Muscle of leg (tissue), 11 donors: Measurements from ENCODE around the gene TRPM8. TPM values are rescaled to one million over a fixed set of nuclear protein-coding genes. Genes with fewer than 3 reads are reported as not detected.

Experiments used
- DNase-seq: peaks from one replicate; pipeline ENCODE4 v3.0.0; 2013
- H3K27ac ChIP-seq: one replicate; pipeline ENCODE4 v1.5.1; 2013; ENCODE audit warnings: mild to moderate bottlenecking, low read length, control low read depth
- H3K27me3 ChIP-seq: one replicate; pipeline ENCODE4 v1.6.1; 2013; ENCODE audit warnings: low read length; ENCODE audit not compliant: control insufficient read depth, insufficient read depth
- H3K36me3 ChIP-seq: one replicate; pipeline ENCODE4 v1.6.1; 2013; ENCODE audit warnings: low read length; ENCODE audit not compliant: control insufficient read depth, insufficient read depth
- H3K4me1 ChIP-seq: one replicate; pipeline ENCODE4 v1.6.1; 2013; ENCODE audit warnings: low read length; ENCODE audit not compliant: control insufficient read depth, insufficient read depth
- H3K4me3 ChIP-seq: one replicate; pipeline ENCODE4 v1.5.1; 2013; ENCODE audit warnings: low read length, control low read depth
- H3K9me3 ChIP-seq: replicated peaks from 2 replicates; pipeline ENCODE4 v1.6.1; 2013; ENCODE audit warnings: low read depth, low read length; ENCODE audit not compliant: control insufficient read depth
- WGBS: methylation state at CpG from one replicate; pipeline ENCODE4 v1.1.5; 2013; ENCODE audit warnings: missing lambda C conversion rate; ENCODE audit not compliant: insufficient coverage; 5-methylcytosine and 5-hydroxymethylcytosine counted together
- polyA plus RNA-seq, 8 donors: library from polyadenylated mRNA; unstranded; fragments of 120-200 nt; gene quantifications; one replicate each; pipeline versions ENCODE4 v1.2.1 to v1.2.3, GENCODE V29; 2013; ENCODE audit warnings: inconsistent platforms in 1 of 8, low replicate concordance in 1 of 8; ENCODE audit not compliant: insufficient read length in 8 of 8, insufficient read depth in 1 of 8
- total RNA-seq: library from RNA; stranded (reverse); fragments of 120-200 nt; gene quantifications from one replicate; pipeline ENCODE4 v1.2.4, GENCODE V29; 2013

TRPM8 gene
- total and polyA plus RNA-seq, 9 donors, result 0.17 to 0.30 (median 0.25) TPM; not detected in 5

DNA sequence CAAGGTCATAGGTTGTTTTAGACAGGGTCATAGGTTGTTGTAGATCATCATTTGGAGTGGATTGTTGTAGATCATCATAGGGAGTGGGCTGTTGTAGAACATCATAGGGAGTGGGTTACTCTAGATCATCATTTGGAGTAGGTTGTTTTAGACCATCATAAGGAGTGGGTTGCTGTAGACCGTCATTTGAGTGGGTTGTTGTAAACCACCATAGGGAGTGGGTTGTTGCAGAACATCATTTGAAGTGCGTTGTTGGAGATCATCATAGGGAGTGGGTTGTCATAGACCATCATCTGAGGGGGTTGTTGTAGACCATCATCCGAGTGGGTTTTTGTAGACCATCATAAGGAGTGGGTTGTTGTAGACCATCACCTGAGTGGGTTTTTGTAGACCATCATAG is 9.5 kb upstream of the TRPM8 start:
- no peaks in the 10 kb centered on the region for H3K36me3 ChIP-seq
- no peak overlapping the region for H3K4me3 ChIP-seq
- no peaks in the 10 kb centered on the region for H3K4me1 ChIP-seq
- 89% methylated on average over 3 of the region's 3 CpGs for WGBS
- no peaks in the 10 kb centered on the region for H3K27me3 ChIP-seq
- no peak for DNase-seq
- H3K27ac ChIP-seq, result no peak overlapping the region
- H3K9me3 ChIP-seq, result no peaks in the 10 kb centered on the region

GRCh38 chr2:233912691-233913423 is 4.3 kb upstream of the TRPM8 start:
- H3K4me1 ChIP-seq, result no peaks in the 10 kb centered on the region
- H3K27ac ChIP-seq, result no peak overlapping the region
- no peaks in the 10 kb centered on the region for H3K27me3 ChIP-seq
- DNase-seq, result peak; percentile 35
- H3K9me3 ChIP-seq, result no peaks in the 10 kb centered on the region
- WGBS, result 4% methylated on average over 6 of the region's 9 CpGs
- no peak overlapping the region for H3K4me3 ChIP-seq
- H3K36me3 ChIP-seq, result no peaks in the 10 kb centered on the region

DNA sequence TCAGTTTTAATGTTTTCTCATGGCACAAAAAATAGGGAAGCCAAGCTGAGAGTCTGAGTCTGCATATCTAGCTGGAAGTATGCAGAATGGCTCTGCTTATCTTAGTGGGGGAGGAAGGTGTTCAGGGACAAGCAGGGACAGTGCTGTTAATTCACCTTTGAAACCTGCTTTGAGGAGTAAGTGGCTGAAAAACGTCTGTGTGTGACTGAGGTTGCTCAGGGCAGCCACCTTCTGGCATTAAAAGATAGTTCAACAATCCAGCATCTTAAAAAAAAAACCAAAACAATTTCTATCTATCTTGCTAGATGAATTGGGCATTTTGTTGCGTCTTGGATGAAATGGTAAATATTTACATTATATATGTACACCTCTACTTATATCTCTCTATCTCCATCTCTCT is 2.0 kb upstream of the TRPM8 start:
- H3K36me3 ChIP-seq, result no peaks in the 10 kb centered on the region
- WGBS, result no CpG with 5 or more reads among the region's 2 CpGs
- no peaks in the 10 kb centered on the region for H3K27me3 ChIP-seq
- no peaks in the 10 kb centered on the region for H3K9me3 ChIP-seq
- DNase-seq, result no peak
- H3K4me1 ChIP-seq, result no peaks in the 10 kb centered on the region
- no peak overlapping the region for H3K27ac ChIP-seq
- H3K4me3 ChIP-seq, result no peak overlapping the region

GRCh38 chr2:233919319-233919718 is 2.1 kb downstream of the TRPM8 start:
- no peak overlapping the region for H3K27ac ChIP-seq
- no peak overlapping the region for H3K4me3 ChIP-seq
- WGBS, result no CpG with 5 or more reads among the region's 1 CpG
- no peaks in the 10 kb centered on the region for H3K36me3 ChIP-seq
- H3K4me1 ChIP-seq, result no peaks in the 10 kb centered on the region
- no peaks in the 10 kb centered on the region for H3K9me3 ChIP-seq
- peaks cover 7% of the 10 kb centered on the region for H3K27me3 ChIP-seq
- no peak for DNase-seq

- DNase-seq, result no peak
- WGBS, result 50% methylated on average over 1 of the region's 3 CpGs
- Histone ChIP-seq H3K9me3 (no peaks in the 10 kb centered on the region), H3K27me3 (peaks cover 7% of the 10 kb centered on the region), H3K27ac (no peak overlapping the region), H3K4me1 (no peaks in the 10 kb centered on the region), H3K36me3 (no peaks in the 10 kb centered on the region), H3K4me3 (no peak overlapping the region)
Measured at GRCh38 chr2:233919938-233920337, 2.8 kb downstream of the TRPM8 start.

DNA sequence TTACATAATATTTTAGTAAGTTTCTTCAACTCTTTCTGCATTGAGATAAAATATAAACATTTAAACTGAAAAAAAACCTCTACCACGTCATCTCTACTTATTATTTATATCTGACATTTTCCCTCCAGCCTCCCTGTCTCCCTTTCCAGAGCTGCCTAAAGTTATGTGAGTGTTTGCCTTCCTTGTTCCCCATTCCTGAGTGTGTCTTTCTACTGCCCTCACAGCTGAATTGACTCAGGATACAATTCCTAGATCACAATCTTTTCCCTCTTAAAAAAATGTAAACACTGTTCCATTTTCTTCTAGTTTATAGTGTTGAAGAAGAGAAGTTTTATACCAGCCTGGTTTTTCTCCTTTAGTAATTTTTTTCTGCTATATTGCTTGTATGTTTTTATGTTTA is 5.3 kb downstream of the TRPM8 start:
- no peaks in the 10 kb centered on the region for H3K4me1 ChIP-seq
- DNase-seq, result no peak
- H3K27ac ChIP-seq, result no peak overlapping the region
- peaks cover 11% of the 10 kb centered on the region for H3K27me3 ChIP-seq
- no peaks in the 10 kb centered on the region for H3K36me3 ChIP-seq
- no CpG with 5 or more reads among the region's 1 CpG for WGBS
- H3K4me3 ChIP-seq, result no peak overlapping the region
- no peaks in the 10 kb centered on the region for H3K9me3 ChIP-seq

DNA sequence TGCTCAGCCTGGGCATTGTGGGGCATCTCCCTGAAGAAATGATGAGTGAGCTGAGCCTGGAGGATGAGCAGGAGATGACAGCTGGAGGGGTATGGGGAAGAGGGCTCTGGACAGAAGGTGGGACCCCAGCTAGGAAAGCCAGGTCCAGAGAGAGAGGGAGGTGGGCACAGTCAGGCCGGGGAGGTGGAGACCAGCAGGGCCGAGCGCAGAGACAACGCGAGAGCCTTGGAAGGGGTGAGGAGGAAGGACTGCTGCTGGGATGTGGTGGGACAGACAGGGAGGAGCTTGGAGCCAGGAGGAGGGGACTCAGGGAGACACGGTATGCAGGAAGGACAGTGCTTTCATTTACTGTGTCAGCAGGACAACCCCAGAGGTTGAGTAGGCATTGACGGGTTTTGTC is 8.2 kb downstream of the TRPM8 start:
- no peaks in the 10 kb centered on the region for H3K4me1 ChIP-seq
- no peak overlapping the region for H3K4me3 ChIP-seq
- no peak for DNase-seq
- H3K9me3 ChIP-seq, result no peaks in the 10 kb centered on the region
- H3K27me3 ChIP-seq, result peaks cover 13% of the 10 kb centered on the region
- 81% methylated on average over 7 of the region's 7 CpGs for WGBS
- no peak overlapping the region for H3K27ac ChIP-seq
- H3K36me3 ChIP-seq, result no peaks in the 10 kb centered on the region

DNA sequence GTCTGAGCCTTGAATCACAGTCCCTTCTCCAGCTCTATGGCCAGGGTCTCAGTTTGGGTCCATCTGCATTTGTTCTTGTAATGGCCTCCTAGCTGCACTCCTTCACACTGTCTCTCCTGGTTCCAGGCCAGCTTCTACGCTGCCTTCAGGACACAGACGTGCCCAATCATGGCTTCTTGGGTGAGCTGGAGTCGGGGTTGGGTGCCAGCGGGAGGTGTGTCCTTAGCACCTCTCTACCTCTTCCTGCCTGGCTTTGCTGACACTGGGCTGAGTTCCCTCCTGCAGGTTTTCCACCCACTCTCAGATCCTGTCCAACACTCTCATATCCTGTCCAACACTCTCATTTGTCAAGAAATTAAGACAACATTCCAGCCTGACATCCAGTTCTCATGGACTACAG is 9.6 kb downstream of the TRPM8 start:
- no peaks in the 10 kb centered on the region for H3K4me1 ChIP-seq
- H3K9me3 ChIP-seq, result no peaks in the 10 kb centered on the region
- no peak overlapping the region for H3K27ac ChIP-seq
- H3K27me3 ChIP-seq, result peaks cover 13% of the 10 kb centered on the region
- no peak for DNase-seq
- H3K4me3 ChIP-seq, result no peak overlapping the region
- no peaks in the 10 kb centered on the region for H3K36me3 ChIP-seq
- WGBS, result 69% methylated on average over 3 of the region's 4 CpGs

GRCh38 chr2:233928594-233929351 is 11.6 kb downstream of the TRPM8 start:
- WGBS, result 37% methylated on average over 2 of the region's 7 CpGs
- Histone ChIP-seq H3K27me3 (peaks cover 11% of the 10 kb centered on the region), H3K4me1 (no peaks in the 10 kb centered on the region)

DNA sequence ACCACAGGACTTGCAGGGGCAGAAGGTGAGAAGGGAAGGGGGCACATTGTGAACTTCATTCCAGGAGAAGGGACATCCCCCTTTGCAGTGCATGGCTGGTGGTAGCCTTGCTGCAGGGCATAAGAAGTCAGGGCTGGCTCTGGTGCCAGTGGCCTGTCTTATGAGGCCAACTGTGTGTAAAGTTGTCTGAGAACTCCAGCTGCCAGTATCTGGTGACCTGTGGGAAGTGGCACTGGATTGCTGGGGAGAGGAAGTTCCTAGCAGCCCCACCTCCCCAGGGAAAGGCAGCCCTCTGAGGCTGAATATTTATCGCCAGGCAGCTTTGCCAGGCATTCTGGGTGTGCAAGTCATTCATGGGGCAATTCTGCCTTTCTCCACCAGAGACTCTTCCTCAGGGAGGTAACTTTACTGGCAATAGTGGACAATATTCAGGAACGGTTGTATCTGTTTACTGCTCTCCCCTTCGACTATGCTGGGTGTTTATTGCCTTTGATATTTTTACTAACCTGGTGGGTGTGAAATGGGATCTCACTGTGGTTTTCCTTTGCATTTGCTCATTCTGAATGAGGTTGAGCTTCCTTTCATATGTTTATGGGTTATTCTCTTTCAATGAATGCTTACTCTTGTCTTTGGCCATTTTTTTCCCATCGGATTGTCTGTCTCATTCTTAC is 12.3 kb downstream of the TRPM8 start:
- Histone ChIP-seq H3K4me3 (no peak overlapping the region), H3K4me1 (no peaks in the 10 kb centered on the region), H3K36me3 (no peaks in the 10 kb centered on the region), H3K27me3 (peaks cover 8% of the 10 kb centered on the region), H3K27ac (no peak overlapping the region), H3K9me3 (no peaks in the 10 kb centered on the region)
- WGBS, result no CpG with 5 or more reads among the region's 4 CpGs
- DNase-seq, result no peak

More at GRCh38 chr2:233928594-233929351, 11.6 kb downstream of the TRPM8 start:
- no peak overlapping the region for H3K27ac ChIP-seq
- peak; percentile 1 for DNase-seq
- no peak overlapping the region for H3K4me3 ChIP-seq
- H3K9me3 ChIP-seq, result no peaks in the 10 kb centered on the region
- no peaks in the 10 kb centered on the region for H3K36me3 ChIP-seq
